ENCODE measurements around the gene BEST2.

DNA sequence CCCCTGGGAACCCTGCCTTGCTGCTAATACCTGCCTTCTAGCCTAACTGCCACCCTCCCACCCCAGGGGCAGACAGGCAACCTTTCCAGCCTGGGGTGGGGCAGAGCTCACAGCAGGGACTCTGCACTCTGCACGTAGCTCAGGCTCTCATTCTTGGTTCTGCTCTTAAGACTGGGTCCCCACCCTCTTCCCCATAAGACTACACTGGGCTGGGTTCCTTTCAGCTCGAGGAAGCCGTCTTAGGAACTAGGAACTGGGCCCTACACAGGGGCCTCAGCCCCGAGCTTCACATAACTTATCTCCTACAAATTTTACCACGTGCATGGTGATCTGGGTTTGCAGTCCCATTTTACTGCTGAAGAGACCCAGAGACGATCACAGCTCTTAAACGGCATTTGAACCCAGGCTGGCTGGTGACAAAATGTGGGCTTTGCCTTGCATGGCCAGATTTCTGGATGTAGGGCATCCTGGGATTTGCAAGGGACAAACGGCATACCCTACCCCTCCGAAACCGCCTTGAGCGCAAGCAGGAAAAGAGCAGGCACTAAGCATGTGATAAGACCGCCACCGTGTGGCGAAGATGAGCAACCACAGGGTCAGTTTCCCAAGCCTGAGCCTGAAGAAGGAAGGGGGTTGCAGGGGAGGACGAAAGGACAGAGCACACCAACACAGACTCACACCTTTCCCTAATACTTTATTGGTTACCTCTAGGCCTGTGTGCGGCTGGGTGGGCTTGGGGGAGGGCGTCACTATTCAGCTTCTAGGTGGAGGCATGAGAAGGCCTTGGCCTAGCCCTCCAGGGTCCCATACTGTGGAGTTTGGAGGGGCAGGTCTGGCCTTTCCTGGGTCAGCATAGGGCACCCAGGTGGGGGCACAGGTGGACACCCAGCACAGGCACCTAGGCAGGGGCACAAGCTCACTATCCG, 44.8 kb downstream of the BEST2 start:
- no peak for TF ChIP-seq ELK1 (IDR thresholded peaks at IDR 0.05; ENCODE audit: borderline replicate concordance, low read depth, low read length)
- peak; percentile 76; the same call in 1 of the 2 replicates for TF ChIP-seq POLR2A (IDR thresholded peaks at IDR 0.05; ENCODE audit: low read depth, low read length)
- TF ChIP-seq MAFK (IDR thresholded peaks at IDR 0.05; ENCODE audit: low read depth, low read length), result no peak; the same call in 1 of the 2 replicates
- TF ChIP-seq CTCF (conservative IDR thresholded peaks at IDR 0.05; ENCODE audit: low read depth, low read length), result peak; percentile 98; the same call in 1 of the 2 replicates
- no peak for TF ChIP-seq RCOR1 (IDR thresholded peaks at IDR 0.05; ENCODE audit: insufficient replicate concordance, low read length)
- no peak for TF ChIP-seq MXI1 (IDR thresholded peaks at IDR 0.05; ENCODE audit: borderline replicate concordance, low read depth, low read length)
- TF ChIP-seq BHLHE40 (IDR thresholded peaks at IDR 0.05; ENCODE audit: low read depth, low read length), result no peak
- peak; percentile 99 for TF ChIP-seq RAD21 (IDR thresholded peaks at IDR 0.05; ENCODE audit: low read length)
- TF ChIP-seq FOS (IDR thresholded peaks at IDR 0.05; ENCODE audit: low read depth, low read length), result no peak
- TF ChIP-seq USF2 (IDR thresholded peaks at IDR 0.05; ENCODE audit: low read depth, low read length), result no peak
